Esophagus muscularis mucosa (tissue), 4 donors: ENCODE data around the gene RHOU.
"Not testable (repeated sequence)": the region's sequence is repeated elsewhere in the genome, so short reads cannot be mapped to it uniquely, and the experiment has no call there.

ENCODE experiments used
- EP300 ChIP-seq: sonication (generic); formaldehyde crosslinking; IDR thresholded peaks from one replicate; pipeline ENCODE4 v1.6.1; 2017; ENCODE audit warnings: antibody characterized with exemption
- POLR2A ChIP-seq: fragments of 450-650 bp; IDR thresholded peaks from one replicate; pipeline ENCODE4 v1.6.1; 2017; ENCODE audit warnings: antibody characterized with exemption, moderate library complexity, mild to moderate bottlenecking, low read depth
- TF ChIP-seq, protein P1 (sequence below), 3 experiments: fragments of 200-600 bp in 2 of 3; fragments of 450-650 bp in 1 of 3; sonication (generic) in 2 of 3; IDR thresholded peaks; one replicate each; pipeline ENCODE4 v1.5.1; 2017 to 2019; ENCODE audit warnings: antibody characterized with exemption in 3 of 3, mild to moderate bottlenecking in 2 of 3, moderate library complexity in 1 of 3

DNA sequence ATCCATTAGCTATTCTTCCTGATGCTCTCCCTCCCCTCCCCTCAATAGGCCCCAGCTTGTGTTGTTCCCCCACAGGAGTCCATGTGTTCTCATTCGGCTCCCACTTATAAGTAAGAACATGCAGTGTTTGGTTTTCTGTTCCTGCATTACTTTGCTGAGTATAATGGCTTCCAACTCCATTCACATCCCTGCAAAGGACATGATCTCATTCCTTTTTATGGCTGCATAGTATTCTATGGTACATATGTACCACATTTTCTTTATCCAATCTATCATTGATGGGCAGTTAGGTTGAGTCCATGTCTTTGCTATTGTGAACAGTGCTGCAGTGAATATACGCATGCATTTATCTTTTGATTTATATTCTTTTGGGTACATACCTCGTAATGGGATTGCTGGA is 40.8 kb upstream of the RHOU start:
- TF ChIP-seq EP300, POLR2A: not testable (repeated sequence)
- TF ChIP-seq, protein P1, sequence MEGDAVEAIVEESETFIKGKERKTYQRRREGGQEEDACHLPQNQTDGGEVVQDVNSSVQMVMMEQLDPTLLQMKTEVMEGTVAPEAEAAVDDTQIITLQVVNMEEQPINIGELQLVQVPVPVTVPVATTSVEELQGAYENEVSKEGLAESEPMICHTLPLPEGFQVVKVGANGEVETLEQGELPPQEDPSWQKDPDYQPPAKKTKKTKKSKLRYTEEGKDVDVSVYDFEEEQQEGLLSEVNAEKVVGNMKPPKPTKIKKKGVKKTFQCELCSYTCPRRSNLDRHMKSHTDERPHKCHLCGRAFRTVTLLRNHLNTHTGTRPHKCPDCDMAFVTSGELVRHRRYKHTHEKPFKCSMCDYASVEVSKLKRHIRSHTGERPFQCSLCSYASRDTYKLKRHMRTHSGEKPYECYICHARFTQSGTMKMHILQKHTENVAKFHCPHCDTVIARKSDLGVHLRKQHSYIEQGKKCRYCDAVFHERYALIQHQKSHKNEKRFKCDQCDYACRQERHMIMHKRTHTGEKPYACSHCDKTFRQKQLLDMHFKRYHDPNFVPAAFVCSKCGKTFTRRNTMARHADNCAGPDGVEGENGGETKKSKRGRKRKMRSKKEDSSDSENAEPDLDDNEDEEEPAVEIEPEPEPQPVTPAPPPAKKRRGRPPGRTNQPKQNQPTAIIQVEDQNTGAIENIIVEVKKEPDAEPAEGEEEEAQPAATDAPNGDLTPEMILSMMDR (IDR thresholded peaks at IDR 0.05), result not testable (repeated sequence)
